Endodermal cell (in vitro differentiated cells): ENCODE results near the gene PEDS1. TPM values are rescaled to one million over a fixed set of nuclear protein-coding genes. Genes with fewer than 3 reads are reported as not detected.
"Not testable (repeated sequence)": the region's sequence is repeated elsewhere in the genome, so short reads cannot be mapped to it uniquely, and the experiment has no call there.

ENCODE experiments used
- DNase-seq: peaks from one replicate; pipeline ENCODE4 v3.0.0-alpha.2; 2017
- H3K27ac ChIP-seq: 2 replicates; pipeline ENCODE4 v1.5.1; 2013; ENCODE audit warnings: mild to moderate bottlenecking, low read depth, low read length, moderate library complexity
- H3K27me3 ChIP-seq: 2 replicates; pipeline ENCODE4 v1.6.1; 2013; ENCODE audit warnings: mild to moderate bottlenecking, low read length, moderate library complexity; ENCODE audit not compliant: insufficient read depth, control insufficient read depth, poor library complexity, severe bottlenecking
- H3K36me3 ChIP-seq: 2 replicates; pipeline ENCODE4 v1.7.0; 2013; ENCODE audit warnings: mild to moderate bottlenecking, low read length, moderate library complexity; ENCODE audit not compliant: control insufficient read depth, insufficient read depth
- H3K4me1 ChIP-seq: one replicate; pipeline ENCODE4 v1.7.0; 2013; ENCODE audit warnings: low read length; ENCODE audit not compliant: control insufficient read depth, insufficient read depth
- H3K4me3 ChIP-seq: 2 replicates; pipeline ENCODE4 v1.5.1; 2013; ENCODE audit warnings: mild to moderate bottlenecking, low read length, moderate library complexity
- H3K9ac ChIP-seq: 2 replicates; pipeline ENCODE4 v1.6.1; 2013; ENCODE audit warnings: mild to moderate bottlenecking, low read length, moderate library complexity; ENCODE audit not compliant: poor library complexity, severe bottlenecking; ENCODE audit errors: extremely low read depth
- H3K9me3 ChIP-seq: 2 replicates; pipeline ENCODE4 v1.6.1; 2013; ENCODE audit warnings: mild to moderate bottlenecking, low read length, moderate library complexity; ENCODE audit not compliant: control insufficient read depth
- H3K27ac Mint-ChIP-seq: 2 replicates; pipeline ENCODE4 v1.8.0; 2020; ENCODE audit warnings: mixed read lengths
- H3K27me3 Mint-ChIP-seq: 2 replicates; pipeline ENCODE4 v1.8.0; 2021; ENCODE audit warnings: mild to moderate bottlenecking, mixed read lengths; ENCODE audit not compliant: insufficient read depth
- H3K36me3 Mint-ChIP-seq: 2 replicates; pipeline ENCODE4 v1.8.0; 2020; ENCODE audit warnings: low read depth, mixed read lengths
- H3K4me1 Mint-ChIP-seq: 2 replicates; pipeline ENCODE4 v1.8.0; 2020; ENCODE audit warnings: mixed read lengths
- H3K4me3 Mint-ChIP-seq: 2 replicates; pipeline ENCODE4 v1.8.0; 2020; ENCODE audit warnings: mild to moderate bottlenecking, moderate library complexity, mixed read lengths
- H3K9me3 Mint-ChIP-seq: 2 replicates; pipeline ENCODE4 v1.8.0; 2020; ENCODE audit warnings: mild to moderate bottlenecking, mixed read lengths
- WGBS, 2 experiments: methylation state at CpG; one replicate each; pipeline versions ENCODE4 v1.1.5 to v1.1.7; 2013; ENCODE audit warnings: missing lambda C conversion rate in 2 of 2, mixed read lengths in 1 of 2; ENCODE audit not compliant: insufficient coverage in 1 of 2, insufficient read length in 1 of 2; 5-methylcytosine and 5-hydroxymethylcytosine counted together
- long read RNA-seq, 4 experiments: library from polyadenylated mRNA in 2 of 4; library from RNA in 1 of 4; library from capped mRNA in 1 of 4; stranded (forward) in 3 of 4; unstranded in 1 of 4; transcript quantifications; one replicate each; pipeline ENCODE4 v2.0.0, GENCODE V29; 2020 to 2021; ENCODE audit warnings: inconsistent platforms in 1 of 4
- polyA plus RNA-seq, 2 experiments: library from polyadenylated mRNA; stranded (reverse); fragments of 50-300 nt; gene quantifications; one replicate each; pipeline ENCODE4 v1.2.3, GENCODE V29; 2013
- total RNA-seq, 2 donors: library from RNA; stranded (reverse); fragmentation: NEBNext Ultra II Directional in 1 of 2; extraction: Animal tissue kit (Norgen Biotek cat#: 25700) in 1 of 2; gene quantifications; 2 replicates in 1 of 2; 3 replicates in 1 of 2; pipeline ENCODE4 v1.2.1, GENCODE V29; 2021
- TF ChIP-seq, protein P1 (sequence below): fragments of 200-600 bp; sonication (generic); conservative IDR thresholded peaks from 2 replicates; pipeline ENCODE4 v1.5.0; 2021; ENCODE audit warnings: antibody characterized with exemption, mild to moderate bottlenecking

Gene PEDS1
- total RNA-seq = 10 to 100 TPM; 28.0 to 30.9 TPM
- 27.7 TPM for polyA plus RNA-seq (2013, experiment 1 of 2)
- polyA plus RNA-seq (2013, experiment 2 of 2) = 22.7 TPM
- long read RNA-seq, experiment 1, full-length matches to known transcripts = 9 of 18 reads
- long read RNA-seq, experiment 1, partial matches to known transcripts = 4 of 18 reads
- long read RNA-seq, experiment 1, other reads (novel, unspliced or antisense) = 5 of 18 reads
- long read RNA-seq, experiment 2, full-length matches to known transcripts = 55 of 67 reads
- long read RNA-seq, experiment 2, partial matches to known transcripts = 3 of 67 reads
- long read RNA-seq, experiment 2, other reads (novel, unspliced or antisense) = 9 of 67 reads
- long read RNA-seq, experiment 3, full-length matches to known transcripts = 80 of 86 reads
- long read RNA-seq, experiment 3, partial matches to known transcripts = 1 of 86 reads
- long read RNA-seq, experiment 3, other reads (novel, unspliced or antisense) = 5 of 86 reads
- long read RNA-seq, experiment 4, partial matches to known transcripts = 0 of 1 reads
- long read RNA-seq, experiment 4, other reads (novel, unspliced or antisense) = 0 of 1 reads

- Mint-ChIP-seq H3K27me3 (peaks cover 4% of the 10 kb centered on the region), H3K36me3 (peaks cover 15% of the 10 kb centered on the region), H3K27ac (peak within 1 kb of the TSS; percentile 88), H3K4me1 (peaks cover 29% of the 10 kb centered on the region), H3K4me3 (peak within 1 kb of the TSS; percentile 80), H3K9me3 (no peaks in the 10 kb centered on the region)
- H3K9me3 ChIP-seq = no peaks in the 10 kb centered on the region
- peaks cover 24% of the 10 kb centered on the region for H3K36me3 ChIP-seq
- no peak within 1 kb of the TSS for H3K27ac ChIP-seq
- no peaks in the 10 kb centered on the region for H3K27me3 ChIP-seq
- no peaks in the 10 kb centered on the region for H3K4me1 ChIP-seq
- DNase-seq = peak; percentile 95
- H3K9ac ChIP-seq = peak within 1 kb of the TSS; percentile 91
- TF ChIP-seq, protein P1, sequence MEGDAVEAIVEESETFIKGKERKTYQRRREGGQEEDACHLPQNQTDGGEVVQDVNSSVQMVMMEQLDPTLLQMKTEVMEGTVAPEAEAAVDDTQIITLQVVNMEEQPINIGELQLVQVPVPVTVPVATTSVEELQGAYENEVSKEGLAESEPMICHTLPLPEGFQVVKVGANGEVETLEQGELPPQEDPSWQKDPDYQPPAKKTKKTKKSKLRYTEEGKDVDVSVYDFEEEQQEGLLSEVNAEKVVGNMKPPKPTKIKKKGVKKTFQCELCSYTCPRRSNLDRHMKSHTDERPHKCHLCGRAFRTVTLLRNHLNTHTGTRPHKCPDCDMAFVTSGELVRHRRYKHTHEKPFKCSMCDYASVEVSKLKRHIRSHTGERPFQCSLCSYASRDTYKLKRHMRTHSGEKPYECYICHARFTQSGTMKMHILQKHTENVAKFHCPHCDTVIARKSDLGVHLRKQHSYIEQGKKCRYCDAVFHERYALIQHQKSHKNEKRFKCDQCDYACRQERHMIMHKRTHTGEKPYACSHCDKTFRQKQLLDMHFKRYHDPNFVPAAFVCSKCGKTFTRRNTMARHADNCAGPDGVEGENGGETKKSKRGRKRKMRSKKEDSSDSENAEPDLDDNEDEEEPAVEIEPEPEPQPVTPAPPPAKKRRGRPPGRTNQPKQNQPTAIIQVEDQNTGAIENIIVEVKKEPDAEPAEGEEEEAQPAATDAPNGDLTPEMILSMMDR = no peak
- 8 to 14% methylated on average over 44 to 99 of the region's 99 CpGs for WGBS, 2 experiments
- H3K4me3 ChIP-seq = peak within 1 kb of the TSS; percentile 86
Measured at GRCh38 chr20:50153500-50154377, at the start of gene PEDS1. PEDS1 (minus strand) TSS chr20:50153723; CDS start chr20:50153637, 86 bp downstream.

- Mint-ChIP-seq H3K4me3 (no peak overlapping the region), H3K9me3 (peaks cover 34% of the 10 kb centered on the region), H3K27me3 (no peaks in the 10 kb centered on the region), H3K4me1 (no peaks in the 10 kb centered on the region), H3K36me3 (peaks cover 3% of the 10 kb centered on the region), H3K27ac (no peak overlapping the region)
- 97 to 100% methylated on average over 4 to 5 of the region's 5 CpGs for WGBS, 2 experiments
- Histone ChIP-seq H3K9ac (no peak overlapping the region), H3K4me3 (no peak overlapping the region), H3K9me3 (peaks cover 18% of the 10 kb centered on the region), H3K27me3 (no peaks in the 10 kb centered on the region), H3K36me3 (no peaks in the 10 kb centered on the region), H3K4me1 (no peaks in the 10 kb centered on the region), H3K27ac (no peak overlapping the region)
- no peak for DNase-seq
- TF ChIP-seq, protein P1 = no peak
Measured at GRCh38 chr20:50202677-50203076, 49.2 kb upstream of the PEDS1 start.

GRCh38 chr20:50201710-50202109 is 48.2 kb upstream of the PEDS1 start:
- H3K36me3 ChIP-seq, H3K4me3 ChIP-seq, H3K9ac ChIP-seq, H3K27me3 ChIP-seq, H3K4me3 Mint-ChIP-seq, DNase-seq, H3K27me3 Mint-ChIP-seq, H3K36me3 Mint-ChIP-seq, H3K27ac ChIP-seq, H3K27ac Mint-ChIP-seq, H3K4me1 Mint-ChIP-seq, H3K4me1 ChIP-seq: not testable (repeated sequence)
- peaks cover 34% of the 10 kb centered on the region for H3K9me3 Mint-ChIP-seq
- WGBS, 2 experiments = 90 to 94% methylated on average over 2 to 7 of the region's 7 CpGs
- H3K9me3 ChIP-seq = peaks cover 18% of the 10 kb centered on the region
